Gastrocnemius medialis (tissue), 4 donors: ENCODE results near the gene FHOD3. TPM values are rescaled to one million over a fixed set of nuclear protein-coding genes. Genes with fewer than 3 reads are reported as not detected.

ENCODE experiments used
- ATAC-seq, 2 donors: fragments of 150-250 bp; one replicate each; pipeline ENCODE4 v1.9.1; 2016
- DNase-seq, 2 donors: peaks; one replicate each; pipeline ENCODE4 v3.0.0-alpha.2; 2019
- H3K27ac ChIP-seq, 4 donors: fragments of 200-600 bp; sonication (generic); 1 replicate in 1 of 4; 2 replicates in 3 of 4; pipeline ENCODE4 v1.5.1; 2016 to 2018; ENCODE audit warnings: mild to moderate bottlenecking in 2 of 4, moderate library complexity in 1 of 4
- H3K27me3 ChIP-seq, 3 donors: fragments of 200-600 bp; sonication (generic) in 2 of 3; 1 replicate in 1 of 3; 2 replicates in 2 of 3; pipeline versions ENCODE4 v1.5.1 to v1.6.0; 2016 to 2019; ENCODE audit warnings: mild to moderate bottlenecking in 1 of 3, moderate library complexity in 1 of 3
- H3K36me3 ChIP-seq, 2 donors: fragments of 200-600 bp; sonication (generic) in 1 of 2; one replicate each; pipeline ENCODE4 v1.5.1; 2017 to 2018
- H3K4me1 ChIP-seq, 2 donors: fragments of 200-600 bp; sonication (generic) in 1 of 2; one replicate each; pipeline ENCODE4 v1.5.1; 2016 to 2017; ENCODE audit warnings: mild to moderate bottlenecking in 2 of 2
- H3K4me3 ChIP-seq, 4 donors: fragments of 200-600 bp; sonication (generic) in 3 of 4; 1 replicate in 1 of 4; 2 replicates in 3 of 4; pipeline ENCODE4 v1.5.1; 2016 to 2019; ENCODE audit warnings: mild to moderate bottlenecking in 2 of 4
- H3K9me3 ChIP-seq, 3 donors: fragments of 200-600 bp; sonication (generic) in 2 of 3; 1 replicate in 1 of 3; 2 replicates in 2 of 3; pipeline ENCODE4 v1.5.1; 2016 to 2019
- CTCF ChIP-seq, 5 experiments: fragments of 450-650 bp in 3 of 5; fragments of 200-600 bp in 2 of 5; sonication (generic) in 2 of 5; IDR thresholded peaks in 4 of 5; conservative IDR thresholded peaks in 1 of 5; 1 replicate in 4 of 5; 2 replicates in 1 of 5; pipeline ENCODE4 v1.5.1; 2016 to 2019; ENCODE audit warnings: antibody characterized with exemption in 5 of 5, mild to moderate bottlenecking in 3 of 5, moderate library complexity in 3 of 5
- POLR2A ChIP-seq, 2 donors: fragments of 450-650 bp; IDR thresholded peaks; one replicate each; pipeline ENCODE4 v1.6.1; 2017; ENCODE audit warnings: antibody characterized with exemption in 2 of 2, mild to moderate bottlenecking in 2 of 2, moderate library complexity in 2 of 2
- in situ Hi-C, 4 donors: fragments of 200-750 bp; cut with MboI; loops; one replicate each; pipeline versions ENCODE4 v1.15.0 to v1.8.0; 2017; ENCODE audit warnings: low sequenced_read_pairs in 4 of 4
- intact Hi-C: fragments of 100-400 bp; cut with DNase I; formaldehyde crosslinking; loops from one replicate; pipeline ENCODE4 v1.15.1; 2023; ENCODE audit warnings: low total_unique reads
- total RNA-seq, 4 donors: library from RNA; depleted of rRNA; stranded (reverse); fragments of >200 nt; gene quantifications; one replicate each; pipeline versions ENCODE4 v1.1.0 to v1.2.3, GENCODE V29; 2016

Gene FHOD3
- total RNA-seq, 4 donors from 2014 or later = 10.0 to 32.5 (median 17.0) TPM

DNA sequence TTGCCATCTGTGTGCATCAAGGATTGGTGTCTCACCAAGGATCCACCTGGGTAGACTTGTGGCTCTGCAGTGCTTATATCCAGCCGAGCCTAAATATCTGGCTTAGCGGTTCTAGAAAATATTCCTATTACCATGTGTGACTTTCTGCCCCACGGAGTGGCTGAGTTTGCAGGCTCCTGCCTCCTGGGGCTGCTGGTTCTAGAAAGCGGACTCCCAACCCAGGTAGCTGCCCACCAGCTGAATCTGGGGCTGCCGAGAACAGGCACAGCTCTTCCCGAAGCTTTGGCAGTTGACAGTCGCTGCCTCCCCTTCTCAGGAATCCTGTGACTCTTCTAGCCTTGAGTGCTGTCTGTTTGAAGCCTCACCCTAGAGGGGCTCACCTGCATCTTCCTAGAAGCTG is 426.7 kb downstream of the FHOD3 start:
- H3K4me3 ChIP-seq = no peak overlapping the region
- H3K27ac ChIP-seq = no peak overlapping the region

DNA sequence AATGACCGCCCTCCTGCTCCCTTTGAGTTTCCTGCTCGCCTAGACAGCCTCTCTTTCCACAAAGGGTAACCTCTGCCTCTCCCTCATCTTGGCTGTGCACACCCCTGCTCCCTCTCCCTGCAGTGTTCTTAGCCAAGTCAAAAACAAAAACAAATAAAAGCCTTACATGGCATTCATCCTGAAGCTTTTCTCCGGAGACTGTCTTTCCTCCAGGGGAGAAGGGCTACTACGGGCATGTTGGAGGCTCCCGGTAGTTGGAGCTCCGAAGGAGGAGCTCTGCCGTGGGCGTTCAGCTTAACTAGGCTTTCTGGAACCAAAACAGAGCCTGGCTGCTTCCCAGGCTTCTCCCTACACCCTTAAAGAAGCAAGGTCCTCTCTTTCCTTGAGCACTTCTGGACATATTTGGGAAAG is 427.1 kb downstream of the FHOD3 start:
- Histone ChIP-seq H3K27ac (no peak overlapping the region), H3K27me3 (no peaks in the 10 kb centered on the region), H3K9me3 (no peaks in the 10 kb centered on the region), H3K36me3 (no peaks in the 10 kb centered on the region), H3K4me1 (peaks cover 4 to 7% of the 10 kb centered on the region in 2 donors), H3K4me3 (no peak overlapping the region)
- in situ Hi-C loops = no loop called here
- no peak for DNase-seq
- intact Hi-C loops = no loop called here
- ATAC-seq = no peak
- TF ChIP-seq CTCF (IDR thresholded peaks at IDR 0.05 in 4 of 5, conservative IDR thresholded peaks at IDR 0.05 in 1 of 5) (no peak), POLR2A (IDR thresholded peaks at IDR 0.05) (no peak)

More for the DNA sequence above, 426.7 kb downstream of the FHOD3 start:
- no peaks in the 10 kb centered on the region for H3K9me3 ChIP-seq
- no peaks in the 10 kb centered on the region for H3K27me3 ChIP-seq
- in situ Hi-C loops (no loop called here), intact Hi-C loops (no loop called here)
- no peak for ATAC-seq
- no peak for TF ChIP-seq POLR2A (IDR thresholded peaks at IDR 0.05)
- H3K36me3 ChIP-seq = no peaks in the 10 kb centered on the region
- DNase-seq = no peak
- H3K4me1 ChIP-seq = peaks cover 4 to 7% of the 10 kb centered on the region in 2 donors

GRCh38 chr18:36728345-36728744 is 430.8 kb downstream of the FHOD3 start:
- H3K36me3 ChIP-seq = no peaks in the 10 kb centered on the region
- ATAC-seq = no peak
- H3K4me1 ChIP-seq = peaks cover 4 to 7% of the 10 kb centered on the region in 2 donors
- no peak overlapping the region for H3K4me3 ChIP-seq
- no peak for DNase-seq
- intact Hi-C loops (no loop called here), in situ Hi-C loops (no loop called here)
- no peaks in the 10 kb centered on the region for H3K9me3 ChIP-seq
- H3K27ac ChIP-seq = no peak overlapping the region
- TF ChIP-seq POLR2A (IDR thresholded peaks at IDR 0.05) = no peak
- no peak for TF ChIP-seq CTCF (IDR thresholded peaks at IDR 0.05 in 4 of 5, conservative IDR thresholded peaks at IDR 0.05 in 1 of 5)
- H3K27me3 ChIP-seq = no peaks in the 10 kb centered on the region

DNA sequence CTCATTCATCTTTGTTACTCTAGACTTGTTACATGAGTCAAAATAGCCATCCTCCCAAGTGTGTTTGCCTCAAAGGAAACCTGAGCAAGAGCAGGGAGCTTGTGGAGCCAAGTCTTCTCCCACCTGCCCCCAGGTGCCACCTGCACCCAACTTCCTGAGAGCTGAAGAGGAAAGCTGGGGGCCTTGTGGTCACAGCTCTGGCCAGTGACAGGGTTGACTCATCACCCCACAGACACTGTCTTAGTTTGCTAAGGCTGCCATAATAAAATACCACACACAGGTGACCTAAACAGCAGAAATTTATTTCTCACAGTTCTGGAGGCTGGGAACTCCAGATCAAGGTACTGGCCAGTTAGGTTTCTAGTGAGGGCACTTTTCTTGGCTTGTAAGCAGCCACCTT is 431.7 kb downstream of the FHOD3 start:
- ATAC-seq (no peak), DNase-seq (no peak)
- no peak overlapping the region for H3K27ac ChIP-seq
- no peaks in the 10 kb centered on the region for H3K27me3 ChIP-seq
- H3K36me3 ChIP-seq = no peaks in the 10 kb centered on the region
- H3K9me3 ChIP-seq = no peaks in the 10 kb centered on the region
- intact Hi-C loops = no loop called here
- TF ChIP-seq CTCF (IDR thresholded peaks at IDR 0.05 in 4 of 5, conservative IDR thresholded peaks at IDR 0.05 in 1 of 5) = no peak
- no peak for TF ChIP-seq POLR2A (IDR thresholded peaks at IDR 0.05)
- H3K4me1 ChIP-seq = peaks cover 4 to 7% of the 10 kb centered on the region in 2 donors
- in situ Hi-C loops = no loop called here
- H3K4me3 ChIP-seq = no peak overlapping the region

GRCh38 chr18:36732264-36732663 is 434.8 kb downstream of the FHOD3 start:
- Histone ChIP-seq H3K27me3 (no peaks in the 10 kb centered on the region), H3K4me3 (no peak overlapping the region), H3K4me1 (peaks cover 4 to 7% of the 10 kb centered on the region in 2 donors), H3K36me3 (no peaks in the 10 kb centered on the region), H3K9me3 (no peaks in the 10 kb centered on the region), H3K27ac (no peak overlapping the region)
- in situ Hi-C loops (no loop called here), intact Hi-C loops (no loop called here)
- TF ChIP-seq POLR2A (IDR thresholded peaks at IDR 0.05) = no peak
- no peak for TF ChIP-seq CTCF (IDR thresholded peaks at IDR 0.05 in 4 of 5, conservative IDR thresholded peaks at IDR 0.05 in 1 of 5)
- ATAC-seq (no peak), DNase-seq (no peak)
